ENCODE results near the gene RBBP5. TPM values are rescaled to one million over a fixed set of nuclear protein-coding genes. Genes with fewer than 3 reads are reported as not detected.

Gene RBBP5
- total RNA-seq, 1 donor from 2014 or later: 10.6 TPM

DNA sequence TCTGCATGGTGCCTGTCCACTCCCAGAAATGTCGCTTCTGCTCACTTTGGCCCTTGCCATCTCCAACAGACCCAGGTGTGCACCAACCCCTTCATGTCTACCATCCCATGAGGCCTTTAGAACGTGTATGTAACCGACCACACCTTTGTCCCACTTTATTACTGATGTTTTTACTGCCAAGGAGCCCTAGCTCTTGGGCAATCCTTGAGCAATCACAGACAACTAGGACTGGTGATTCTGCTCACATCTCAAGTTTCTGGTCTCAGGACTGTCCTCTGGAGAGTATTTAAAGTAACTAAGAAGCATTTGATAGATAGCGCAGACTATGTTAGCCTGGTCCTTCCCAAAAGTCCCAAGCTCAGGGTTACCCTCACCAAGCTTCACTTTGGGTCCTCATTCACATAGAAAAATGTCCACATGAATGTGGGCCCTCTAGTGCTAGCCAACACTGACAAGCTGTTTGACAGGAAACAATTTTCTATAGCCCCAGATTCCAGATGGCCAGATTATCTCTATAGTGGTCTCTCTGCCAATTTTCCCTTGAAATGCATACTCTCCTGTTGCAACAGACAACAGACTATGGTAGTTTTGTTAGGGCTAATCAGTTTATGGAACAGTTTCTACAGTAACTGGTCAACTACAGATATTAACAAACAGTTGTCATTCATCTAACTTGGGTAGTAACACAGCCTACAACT, 30.6 kb downstream of the RBBP5 start:
- DNase-seq (ENCODE audit: low read depth): no peak
- TF ChIP-seq, protein P1, sequence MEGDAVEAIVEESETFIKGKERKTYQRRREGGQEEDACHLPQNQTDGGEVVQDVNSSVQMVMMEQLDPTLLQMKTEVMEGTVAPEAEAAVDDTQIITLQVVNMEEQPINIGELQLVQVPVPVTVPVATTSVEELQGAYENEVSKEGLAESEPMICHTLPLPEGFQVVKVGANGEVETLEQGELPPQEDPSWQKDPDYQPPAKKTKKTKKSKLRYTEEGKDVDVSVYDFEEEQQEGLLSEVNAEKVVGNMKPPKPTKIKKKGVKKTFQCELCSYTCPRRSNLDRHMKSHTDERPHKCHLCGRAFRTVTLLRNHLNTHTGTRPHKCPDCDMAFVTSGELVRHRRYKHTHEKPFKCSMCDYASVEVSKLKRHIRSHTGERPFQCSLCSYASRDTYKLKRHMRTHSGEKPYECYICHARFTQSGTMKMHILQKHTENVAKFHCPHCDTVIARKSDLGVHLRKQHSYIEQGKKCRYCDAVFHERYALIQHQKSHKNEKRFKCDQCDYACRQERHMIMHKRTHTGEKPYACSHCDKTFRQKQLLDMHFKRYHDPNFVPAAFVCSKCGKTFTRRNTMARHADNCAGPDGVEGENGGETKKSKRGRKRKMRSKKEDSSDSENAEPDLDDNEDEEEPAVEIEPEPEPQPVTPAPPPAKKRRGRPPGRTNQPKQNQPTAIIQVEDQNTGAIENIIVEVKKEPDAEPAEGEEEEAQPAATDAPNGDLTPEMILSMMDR (conservative IDR thresholded peaks at IDR 0.05; ENCODE audit: low read depth, low read length): no peak
- H3K4me3 ChIP-seq (ENCODE audit: low read depth, low read length): no peak overlapping the region

DNA sequence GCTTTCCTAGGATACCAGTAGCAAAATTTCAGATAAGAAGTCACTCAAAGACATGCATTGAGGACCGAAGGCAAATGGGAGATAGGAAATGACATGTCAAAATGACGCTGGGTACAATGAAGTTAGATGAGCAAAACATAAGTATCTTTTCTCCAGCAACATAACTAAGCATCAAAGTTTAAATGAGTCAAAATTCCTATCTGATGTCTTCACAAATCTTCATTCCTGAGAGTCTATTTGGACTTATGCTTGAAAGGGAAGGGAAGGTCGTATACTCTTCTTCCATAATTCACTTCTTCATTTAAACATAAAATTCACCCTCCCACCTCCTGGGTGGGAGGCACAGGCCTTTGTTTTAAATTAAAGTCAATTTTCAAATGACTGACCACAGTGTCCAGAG, 33.4 kb downstream of the RBBP5 start:
- TF ChIP-seq, protein P1 (conservative IDR thresholded peaks at IDR 0.05; ENCODE audit: low read depth, low read length): no peak

DNA sequence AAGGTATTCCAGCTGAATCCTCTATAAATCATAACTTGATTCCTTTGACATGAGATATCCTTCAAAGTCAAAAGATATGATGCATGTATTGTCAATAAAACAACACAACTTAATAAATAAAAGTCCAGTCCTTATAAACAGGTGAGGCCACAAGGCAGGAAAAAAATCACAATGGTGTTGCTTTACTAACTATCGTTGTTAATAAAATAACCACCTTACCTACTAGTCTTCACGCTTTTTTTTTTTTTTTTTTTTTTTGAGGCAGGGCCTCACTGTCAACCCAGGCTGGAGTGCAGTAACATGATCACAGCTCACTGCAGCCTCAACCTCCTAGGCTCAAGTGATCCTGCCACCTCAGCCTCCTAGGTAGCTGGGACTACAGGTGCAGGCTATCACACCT, 37.4 kb downstream of the RBBP5 start, which contains the start of gene TMEM81:
Gene TMEM81, minus strand, starts transcription at position 101 of the 400 bp plus-strand sequence. CDS start 140 bp downstream, outside the sequence.
- no peak within 1 kb of the TSS for H3K4me3 ChIP-seq (ENCODE audit: low read depth, low read length)
- TF ChIP-seq, protein P1 (conservative IDR thresholded peaks at IDR 0.05; ENCODE audit: low read depth, low read length): no peak
- no peak for DNase-seq (ENCODE audit: low read depth)

More for the DNA sequence above, 33.4 kb downstream of the RBBP5 start:
- no peak for DNase-seq (ENCODE audit: low read depth)
- H3K4me3 ChIP-seq (ENCODE audit: low read depth, low read length): no peak overlapping the region

DNA sequence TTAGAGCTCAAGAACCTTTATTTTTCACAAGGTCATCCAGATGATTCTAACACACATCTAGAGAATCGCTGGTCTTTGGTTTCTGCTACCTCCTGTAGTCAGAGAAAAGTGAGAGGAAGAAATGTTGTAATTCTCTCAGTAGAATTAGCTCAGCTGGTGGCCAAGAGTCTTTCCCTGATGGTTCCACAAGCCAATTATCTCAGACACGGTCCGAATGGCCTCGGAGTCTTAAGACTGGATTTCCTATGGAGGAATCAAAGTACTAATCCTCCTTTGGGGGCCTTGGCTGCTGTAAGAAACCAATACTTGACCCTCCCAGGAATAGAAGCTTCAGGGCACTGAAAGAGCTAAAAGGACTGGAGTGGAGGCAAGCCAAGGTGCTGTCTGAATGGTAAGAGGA, 39.3 kb downstream of the RBBP5 start:
- H3K4me3 ChIP-seq (ENCODE audit: low read depth, low read length): no peak overlapping the region
- TF ChIP-seq, protein P1 (conservative IDR thresholded peaks at IDR 0.05; ENCODE audit: low read depth, low read length): no peak
- DNase-seq (ENCODE audit: low read depth): no peak

DNA sequence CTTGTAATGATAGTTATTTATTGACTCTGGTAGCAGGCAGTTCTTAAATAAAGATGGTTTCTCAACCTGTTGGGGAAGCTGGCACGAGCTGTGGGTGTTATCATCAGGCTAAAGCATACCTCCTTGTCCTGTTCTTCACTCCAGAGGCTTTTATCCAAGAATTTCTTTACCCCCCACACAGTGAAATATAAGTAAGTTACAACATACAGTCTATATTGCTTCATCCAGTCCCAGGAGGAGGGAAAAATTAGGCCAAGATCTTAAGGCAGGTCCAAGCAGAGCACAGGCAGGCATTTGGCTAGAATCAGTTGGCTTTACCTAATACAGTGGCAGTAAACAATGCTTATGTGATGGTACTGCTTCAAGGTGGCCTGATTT, 43.9 kb downstream of the RBBP5 start:
- no peak for DNase-seq (ENCODE audit: low read depth)
- no peak overlapping the region for H3K4me3 ChIP-seq (ENCODE audit: low read depth, low read length)
- TF ChIP-seq, protein P1 (conservative IDR thresholded peaks at IDR 0.05; ENCODE audit: low read depth, low read length): no peak

DNA sequence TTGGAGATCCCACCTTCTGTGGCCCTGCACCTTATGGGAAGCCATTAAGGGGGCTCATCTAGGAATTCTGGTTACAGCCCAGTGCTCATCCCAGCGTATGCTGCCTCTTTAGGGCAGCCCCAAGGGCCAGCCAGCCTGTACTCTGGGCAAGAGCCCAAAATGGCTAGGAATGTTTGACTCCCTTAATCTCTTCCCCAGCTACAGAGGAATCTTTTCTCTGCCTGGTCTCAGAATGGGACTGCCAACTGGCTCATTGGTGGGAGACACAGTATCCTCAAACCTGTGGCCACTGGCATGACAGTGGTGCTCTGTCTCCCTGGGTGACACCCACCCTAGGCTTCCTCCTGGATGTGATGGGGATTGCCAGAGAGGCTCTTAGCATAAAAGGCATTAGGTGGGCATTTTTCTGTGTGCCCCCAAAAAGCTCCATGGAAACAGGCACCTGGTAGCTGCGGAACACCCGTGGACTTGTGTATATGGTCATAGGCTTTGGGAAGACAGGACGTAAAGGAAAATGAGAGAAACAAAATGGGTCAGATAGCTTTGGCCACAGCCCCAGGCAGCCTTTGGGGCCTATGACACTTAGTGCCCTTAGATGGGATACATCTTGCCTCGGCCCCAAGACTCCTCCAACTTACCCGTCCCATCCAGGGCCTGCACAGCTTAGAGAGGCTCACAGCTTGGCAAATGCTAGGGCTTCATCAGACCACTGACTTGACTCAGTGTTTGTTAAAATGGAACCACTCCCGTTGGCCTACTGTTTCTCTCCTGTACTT, 44.4 kb downstream of the RBBP5 start:
- no peak overlapping the region for H3K4me3 ChIP-seq (ENCODE audit: low read depth, low read length)
- TF ChIP-seq, protein P1 (conservative IDR thresholded peaks at IDR 0.05; ENCODE audit: low read depth, low read length): no peak
- no peak for DNase-seq (ENCODE audit: low read depth)

Measured in epithelial cell of proximal tubule (primary cell).